ENCODE measurements around the gene GPS2.

The GPS2 gene, protein sequence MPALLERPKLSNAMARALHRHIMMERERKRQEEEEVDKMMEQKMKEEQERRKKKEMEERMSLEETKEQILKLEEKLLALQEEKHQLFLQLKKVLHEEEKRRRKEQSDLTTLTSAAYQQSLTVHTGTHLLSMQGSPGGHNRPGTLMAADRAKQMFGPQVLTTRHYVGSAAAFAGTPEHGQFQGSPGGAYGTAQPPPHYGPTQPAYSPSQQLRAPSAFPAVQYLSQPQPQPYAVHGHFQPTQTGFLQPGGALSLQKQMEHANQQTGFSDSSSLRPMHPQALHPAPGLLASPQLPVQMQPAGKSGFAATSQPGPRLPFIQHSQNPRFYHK

DNA sequence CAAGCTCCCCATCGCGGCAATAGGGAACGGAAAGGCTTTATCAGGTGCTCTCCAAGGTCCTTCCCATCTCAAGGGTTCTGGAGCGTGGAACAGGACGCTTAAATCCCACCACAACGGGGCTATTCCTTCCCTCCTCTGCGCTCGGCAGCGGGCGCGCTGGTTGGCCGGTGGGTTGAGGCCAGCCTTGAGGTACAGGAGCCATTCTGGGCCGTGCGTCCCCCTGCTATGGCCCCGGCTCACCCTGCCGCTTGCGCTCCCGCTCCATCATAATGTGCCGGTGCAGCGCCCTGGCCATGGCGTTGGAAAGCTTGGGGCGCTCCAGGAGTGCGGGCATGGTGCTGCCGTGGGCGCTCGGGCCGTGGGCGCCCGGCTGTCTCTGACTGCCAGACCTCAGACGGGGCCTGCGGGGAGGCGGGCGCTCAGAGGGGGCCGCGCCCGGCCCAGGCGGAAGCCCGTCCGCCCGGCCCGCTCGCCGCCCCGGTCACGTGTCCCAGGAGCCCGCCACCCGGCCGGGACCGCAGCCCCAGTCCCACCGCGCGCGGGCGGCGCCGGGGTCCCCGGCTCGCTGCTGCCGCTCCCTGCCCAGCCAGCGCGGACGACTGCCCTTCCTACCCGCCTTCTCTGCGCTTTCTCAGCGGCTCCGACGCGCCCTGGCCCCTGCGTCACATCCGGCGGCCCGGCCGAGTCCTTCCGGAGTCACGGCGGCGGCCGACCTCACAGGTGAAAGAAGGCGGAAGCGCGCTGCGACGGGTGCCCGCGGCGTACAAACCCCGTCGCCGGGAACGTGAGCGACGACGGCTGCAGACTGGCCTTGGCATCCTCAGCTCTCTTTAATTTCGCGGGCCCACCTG, at the start of gene GPS2:
GPS2 (minus strand) TSS at position 642 of the 851 bp plus-strand sequence; CDS start at position 334, 308 bp downstream.
- no peak for TF ChIP-seq GATA2 (IDR thresholded peaks at IDR 0.05; ENCODE audit: low read depth, low read length)
- TF ChIP-seq GATA3 (IDR thresholded peaks at IDR 0.05; ENCODE audit: low read depth, low read length) = no peak

DNA sequence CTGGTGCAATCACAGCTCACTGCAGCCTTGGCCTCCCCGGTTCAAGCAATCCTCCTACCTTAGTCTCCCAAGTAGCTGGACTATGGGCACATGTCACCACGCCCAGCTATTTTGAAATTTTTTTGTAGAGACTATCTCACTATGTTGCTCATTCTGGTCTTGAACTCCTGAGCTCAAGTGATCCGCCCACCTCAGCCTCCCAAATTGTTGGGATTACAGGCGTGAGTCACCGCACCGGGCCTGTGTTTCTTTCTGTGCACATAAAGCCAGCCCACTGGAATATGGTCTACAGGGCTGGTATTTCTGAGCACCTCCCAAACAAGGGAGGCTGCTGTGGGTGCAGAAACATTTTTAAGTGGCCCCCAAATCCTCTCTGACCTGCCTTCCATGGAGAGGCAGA, 48.2 kb upstream of the GPS2 start:
- TF ChIP-seq GATA2 (IDR thresholded peaks at IDR 0.05; ENCODE audit: low read depth, low read length) (no peak), GATA3 (IDR thresholded peaks at IDR 0.05; ENCODE audit: low read depth, low read length) (no peak)

DNA sequence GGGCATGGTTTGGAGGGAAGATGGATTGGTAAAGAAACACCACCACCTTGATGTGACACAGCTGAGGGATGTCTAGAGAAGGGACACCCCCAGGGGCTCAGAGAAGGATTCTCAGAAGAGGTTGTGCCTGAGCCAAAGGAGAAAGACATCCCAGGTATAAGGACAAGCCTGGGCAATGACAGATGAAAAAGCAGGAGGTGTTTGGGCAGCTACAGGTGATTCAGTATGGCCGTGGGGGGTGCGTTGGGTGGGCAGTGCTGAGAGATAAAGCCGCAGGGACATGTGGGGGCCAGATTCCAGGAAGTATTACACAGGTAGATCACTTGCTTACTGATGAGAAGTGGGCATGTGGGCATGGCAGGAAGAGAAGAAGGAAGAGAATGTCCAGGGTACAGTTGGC, 46.7 kb upstream of the GPS2 start:
- TF ChIP-seq GATA3 (IDR thresholded peaks at IDR 0.05; ENCODE audit: low read depth, low read length) = no peak
- TF ChIP-seq GATA2 (IDR thresholded peaks at IDR 0.05; ENCODE audit: low read depth, low read length) = no peak

DNA sequence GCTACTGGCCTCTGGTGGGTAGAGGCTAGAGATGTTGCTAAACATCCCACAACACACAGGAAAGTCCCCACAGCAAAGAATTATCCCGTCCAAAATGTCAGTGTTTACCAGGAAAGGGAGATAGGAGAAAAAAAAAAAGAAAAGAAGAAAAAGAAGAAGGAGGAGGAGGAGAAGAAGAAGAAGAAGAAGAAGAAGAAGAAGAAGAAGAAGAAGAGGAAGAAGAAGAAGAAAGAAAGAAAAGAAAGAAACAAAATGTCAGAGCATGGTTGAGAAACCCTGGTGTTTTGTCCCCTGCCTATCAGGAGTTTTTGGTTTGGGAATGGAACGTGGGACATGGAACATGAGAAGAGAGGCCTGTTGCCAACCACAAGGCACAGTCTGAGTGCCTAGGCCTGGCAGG, 42.2 kb upstream of the GPS2 start:
- TF ChIP-seq GATA3 (IDR thresholded peaks at IDR 0.05; ENCODE audit: low read depth, low read length) (no peak), GATA2 (IDR thresholded peaks at IDR 0.05; ENCODE audit: low read depth, low read length) (no peak)

DNA sequence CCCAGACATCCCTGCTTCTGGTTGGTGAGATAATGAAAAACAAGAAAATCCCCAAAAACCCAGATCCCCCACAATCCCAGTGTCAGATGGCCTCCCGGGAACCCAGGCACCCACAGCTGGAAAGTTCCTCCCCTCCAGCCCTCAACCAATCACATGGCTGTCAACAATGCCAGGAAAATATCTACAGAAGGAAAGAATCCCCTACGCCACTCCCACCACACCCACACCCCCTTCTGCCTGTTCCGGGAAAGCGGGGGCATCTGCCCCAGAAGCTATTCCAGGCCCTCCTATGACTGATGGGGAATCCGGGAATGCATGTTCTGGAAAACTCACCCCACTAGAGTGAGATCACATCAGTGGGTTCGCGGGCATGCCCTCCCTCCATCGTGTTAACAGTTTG, 41.6 kb upstream of the GPS2 start:
- TF ChIP-seq GATA2 (IDR thresholded peaks at IDR 0.05; ENCODE audit: low read depth, low read length) (no peak), GATA3 (IDR thresholded peaks at IDR 0.05; ENCODE audit: low read depth, low read length) (no peak)

DNA sequence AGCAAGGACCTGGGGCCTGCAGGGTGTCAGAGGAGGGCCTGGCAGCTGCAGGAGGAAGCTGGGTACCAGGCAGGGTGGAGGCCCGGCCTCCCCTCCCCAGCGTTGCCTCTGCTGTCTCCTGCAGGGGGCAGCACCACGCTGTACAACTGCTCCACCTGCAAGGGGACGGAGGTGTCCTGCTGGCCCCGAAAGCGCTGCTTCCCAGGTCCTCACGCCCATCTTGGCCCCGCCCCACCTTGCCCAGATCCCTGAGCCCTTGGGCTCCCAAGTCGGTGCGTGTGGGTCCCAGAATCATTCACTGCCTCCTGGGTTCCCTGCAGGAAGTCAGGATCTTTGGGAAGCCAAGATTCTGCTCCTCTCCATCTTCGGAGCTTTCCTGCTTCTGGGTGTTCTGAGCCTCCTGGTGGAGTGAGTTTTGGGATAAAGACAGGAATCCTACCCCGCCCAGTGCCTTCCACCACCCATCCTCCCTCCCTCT, 41.0 kb upstream of the GPS2 start:
- TF ChIP-seq GATA3 (IDR thresholded peaks at IDR 0.05; ENCODE audit: low read depth, low read length) (no peak), GATA2 (IDR thresholded peaks at IDR 0.05; ENCODE audit: low read depth, low read length) (no peak)

DNA sequence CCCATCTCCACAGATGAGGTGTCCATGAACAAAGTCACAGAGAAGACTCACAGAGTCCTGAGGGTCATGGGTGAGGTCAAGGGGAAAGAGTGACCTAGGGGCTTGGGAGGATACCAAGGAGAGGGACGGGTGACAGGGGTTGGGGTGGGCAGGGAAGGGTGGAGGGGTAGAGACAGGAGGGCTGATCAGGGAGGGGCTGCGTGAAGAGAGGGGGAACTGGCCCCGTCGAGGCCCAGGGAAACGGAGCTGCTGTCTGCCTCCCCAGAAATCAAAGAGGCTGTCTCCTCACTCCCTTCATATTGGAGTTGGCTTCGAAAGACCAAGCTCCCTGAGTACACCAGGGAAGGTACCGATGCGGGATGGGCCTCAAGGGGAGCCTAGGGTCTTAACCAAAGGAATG, 40.4 kb upstream of the GPS2 start:
- TF ChIP-seq GATA2 (IDR thresholded peaks at IDR 0.05; ENCODE audit: low read depth, low read length) (no peak), GATA3 (IDR thresholded peaks at IDR 0.05; ENCODE audit: low read depth, low read length) (no peak)

DNA sequence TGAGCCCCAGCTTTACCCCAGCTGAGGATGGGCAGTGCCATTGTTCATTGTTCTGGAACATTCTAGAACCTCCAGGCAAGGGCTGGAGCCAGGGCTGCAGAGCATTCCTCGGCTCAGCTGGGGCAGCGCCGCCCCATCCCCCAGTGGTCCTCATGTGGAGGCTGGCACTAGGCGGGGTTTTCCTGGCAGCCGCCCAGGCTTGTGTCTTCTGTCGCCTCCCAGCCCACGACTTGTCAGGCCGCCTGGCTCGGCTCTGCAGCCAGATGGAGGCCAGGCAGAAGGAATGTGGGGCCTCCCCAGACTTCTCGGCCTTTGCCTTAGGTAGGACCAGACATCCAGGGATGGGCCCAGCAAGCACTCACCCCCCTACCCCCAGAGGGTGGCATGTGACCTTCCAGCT, 39.9 kb upstream of the GPS2 start, which contains the start of gene TMEM95:
TMEM95 (plus strand) TSS at position 104 of the 400 bp plus-strand sequence; CDS start at position 153, 49 bp downstream.
- TF ChIP-seq GATA3 (IDR thresholded peaks at IDR 0.05; ENCODE audit: low read depth, low read length) (no peak), GATA2 (IDR thresholded peaks at IDR 0.05; ENCODE audit: low read depth, low read length) (no peak)

DNA sequence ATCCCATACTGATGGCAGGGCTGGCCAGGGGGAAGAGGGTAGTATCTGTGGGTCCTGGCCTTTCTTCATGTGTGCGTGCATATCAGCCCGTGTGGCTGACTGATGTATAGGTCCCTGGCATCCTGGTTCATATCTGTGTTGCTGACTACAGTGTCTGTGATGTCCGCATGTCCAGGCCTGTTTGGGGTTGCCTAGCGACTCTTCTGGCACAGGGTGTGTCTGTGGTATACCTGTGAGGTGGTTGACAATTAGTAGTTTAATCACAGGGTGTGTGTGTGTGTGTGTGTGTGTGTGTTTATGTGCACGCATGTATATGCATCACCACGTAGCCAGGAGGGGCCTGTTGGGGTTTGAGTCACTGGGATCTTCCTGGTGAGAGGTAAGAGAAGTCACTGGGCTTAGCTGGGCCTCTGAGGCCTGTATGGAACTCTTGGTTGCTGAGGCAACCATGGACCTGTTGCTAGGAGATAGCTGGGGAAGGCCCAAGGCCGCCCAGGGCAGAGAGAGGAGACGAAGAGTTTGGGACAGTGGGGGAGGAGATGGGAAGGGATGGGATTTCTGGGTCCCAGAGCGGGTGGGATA, 39.2 kb upstream of the GPS2 start:
- TF ChIP-seq GATA3 (IDR thresholded peaks at IDR 0.05; ENCODE audit: low read depth, low read length) (no peak), GATA2 (IDR thresholded peaks at IDR 0.05; ENCODE audit: low read depth, low read length) (no peak)

DNA sequence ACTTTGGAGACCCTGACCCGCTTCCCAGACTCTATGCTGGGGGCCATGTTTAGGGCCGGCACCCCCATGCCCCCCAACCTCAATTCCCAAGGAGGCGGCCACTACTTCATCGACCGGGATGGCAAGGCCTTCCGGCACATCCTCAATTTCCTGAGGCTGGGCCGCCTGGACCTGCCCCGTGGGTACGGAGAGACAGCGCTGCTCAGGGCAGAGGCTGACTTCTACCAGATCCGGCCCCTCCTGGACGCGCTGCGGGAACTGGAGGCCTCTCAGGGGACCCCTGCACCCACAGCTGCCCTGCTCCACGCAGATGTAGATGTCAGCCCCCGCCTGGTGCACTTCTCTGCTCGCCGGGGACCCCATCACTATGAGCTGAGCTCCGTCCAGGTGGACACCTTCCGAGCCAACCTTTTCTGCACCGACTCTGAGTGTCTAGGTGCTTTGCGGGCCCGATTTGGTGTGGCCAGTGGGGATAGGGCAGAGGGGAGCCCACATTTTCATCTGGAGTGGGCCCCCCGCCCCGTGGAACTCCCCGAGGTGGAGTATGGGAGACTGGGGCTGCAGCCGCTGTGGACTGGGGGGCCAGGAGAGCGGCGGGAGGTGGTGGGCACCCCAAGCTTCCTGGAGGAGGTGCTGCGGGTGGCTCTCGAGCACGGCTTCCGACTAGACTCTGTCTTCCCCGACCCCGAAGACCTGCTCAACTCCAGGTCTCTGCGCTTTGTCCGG, 37.9 kb upstream of the GPS2 start:
- TF ChIP-seq GATA3 (IDR thresholded peaks at IDR 0.05; ENCODE audit: low read depth, low read length) = no peak
- no peak for TF ChIP-seq GATA2 (IDR thresholded peaks at IDR 0.05; ENCODE audit: low read depth, low read length)

DNA sequence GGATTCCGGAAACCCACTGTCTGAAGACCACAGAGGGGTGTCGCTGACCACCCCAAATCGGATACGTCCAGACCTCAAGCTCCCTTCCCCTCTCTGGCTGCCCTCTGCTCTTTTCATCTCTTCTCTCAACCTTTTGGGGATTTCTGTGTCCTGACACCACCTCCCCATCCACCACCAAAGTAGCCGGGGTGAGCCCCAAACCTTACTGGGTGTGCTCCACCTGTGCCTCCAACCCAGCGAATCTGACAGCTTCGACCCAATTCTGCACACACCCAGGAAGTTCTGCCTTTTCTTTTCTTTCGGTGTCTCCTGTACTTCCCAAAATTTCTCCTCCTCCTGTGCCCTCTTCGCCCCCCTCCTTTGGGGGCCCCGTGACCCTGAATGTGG, 37.3 kb upstream of the GPS2 start:
- TF ChIP-seq GATA3 (IDR thresholded peaks at IDR 0.05; ENCODE audit: low read depth, low read length) = no peak
- TF ChIP-seq GATA2 (IDR thresholded peaks at IDR 0.05; ENCODE audit: low read depth, low read length) = no peak

DNA sequence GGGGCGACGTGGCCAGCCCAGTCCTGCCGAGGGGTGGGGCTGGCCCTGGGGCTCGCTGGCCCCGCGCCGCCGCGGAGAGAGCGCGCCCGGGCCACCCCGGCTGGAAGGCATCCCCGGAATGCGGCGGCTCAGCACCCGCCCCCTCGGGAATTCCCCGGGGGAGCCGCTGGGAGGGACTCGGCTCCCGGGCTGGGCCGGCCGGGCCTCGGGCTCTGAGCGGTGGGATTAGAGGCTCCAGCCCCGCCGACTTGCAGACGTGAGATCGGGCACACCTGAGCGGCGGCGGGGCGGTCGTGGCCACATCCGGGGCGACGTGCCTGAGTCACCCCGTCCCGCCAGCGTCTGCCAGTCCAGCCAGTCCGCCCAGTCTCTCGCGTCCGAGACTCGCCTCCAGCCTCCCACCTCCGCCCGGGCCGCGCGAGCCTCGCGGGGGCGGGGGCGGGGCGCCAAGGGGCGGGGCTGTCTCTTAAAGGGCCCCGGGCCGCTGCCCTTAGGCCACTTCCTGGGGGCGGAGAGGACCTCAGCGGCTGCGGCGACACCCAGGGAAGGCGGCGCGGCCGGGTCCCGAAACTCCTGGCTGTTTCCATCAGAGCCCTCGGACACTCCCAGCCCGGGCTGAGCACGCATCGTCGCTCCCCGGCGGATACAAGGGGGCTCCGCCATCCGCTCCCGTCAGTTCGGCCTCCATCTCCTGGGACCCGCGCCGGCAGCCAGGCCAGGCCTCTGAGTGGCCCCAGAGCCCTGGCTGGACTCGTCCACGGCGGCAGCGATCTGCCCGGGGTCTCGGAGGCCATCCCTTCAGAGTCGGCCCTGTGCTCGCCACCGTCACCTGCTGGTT, 36.7 kb upstream of the GPS2 start, which contains the start of gene KCTD11:
KCTD11 (plus strand) TSS at position 498 of the 838 bp plus-strand sequence.
- TF ChIP-seq GATA3 (IDR thresholded peaks at IDR 0.05; ENCODE audit: low read depth, low read length) = no peak
- TF ChIP-seq GATA2 (IDR thresholded peaks at IDR 0.05; ENCODE audit: low read depth, low read length) = no peak
